B cell (primary cell): ENCODE measurements around the gene C1orf105. TPM values are rescaled to one million over a fixed set of nuclear protein-coding genes. Genes with fewer than 3 reads are reported as not detected.

Experiments used
- ATAC-seq: fragments of 200-7000 bp; cut with Tn5 transposase; one replicate; pipeline ENCODE4 v1.10.0; 2021; ENCODE audit warnings: low read depth, mild to moderate bottlenecking, moderate number of reproducible peaks, moderate library complexity
- CTCF ChIA-PET: fragments of 350-600 bp; sonication (Branson Sonifier 250); formaldehyde crosslinking; loops from one replicate; lab custom pipeline; 2021; ENCODE audit warnings: antibody characterized with exemption, inconsistent platforms; lab: Charles Lee
- POLR2A ChIA-PET: fragments of 350-600 bp; sonication (Branson Sonifier 250); formaldehyde crosslinking; loops from one replicate; lab custom pipeline; 2021; ENCODE audit warnings: antibody characterized with exemption; lab: Charles Lee
- DNase-seq: peaks from one replicate; pipeline ENCODE4 v3.0.0; 2013
- H2AFZ ChIP-seq: 2 replicates; pipeline ENCODE4 v1.6.1; 2012; ENCODE audit warnings: mild to moderate bottlenecking, low read depth, low read length; ENCODE audit not compliant: insufficient read depth, poor library complexity, severe bottlenecking
- H3K27ac ChIP-seq, 2 donors: 1 replicate in 1 of 2; 2 replicates in 1 of 2; pipeline ENCODE4 v1.5.1; 2012 to 2013; ENCODE audit warnings: low read length in 2 of 2, mild to moderate bottlenecking in 2 of 2, moderate library complexity in 1 of 2
- H3K27me3 ChIP-seq, 4 experiments: fragments of 200-600 bp in 1 of 4; sonication (generic) in 1 of 4; replicated peaks in 1 of 4; 1 replicate in 2 of 4; 2 replicates in 2 of 4; pipeline versions ENCODE4 v1.6.1 to v1.7.0; 2013 to 2016; ENCODE audit warnings: low read length in 3 of 4, mild to moderate bottlenecking in 2 of 4, mixed read lengths in 1 of 4, moderate library complexity in 1 of 4; ENCODE audit not compliant: insufficient read depth in 4 of 4, control insufficient read depth in 3 of 4; ENCODE audit errors: control extremely low read depth in 1 of 4
- H3K36me3 ChIP-seq, 2 experiments: replicated peaks in 1 of 2; 1 replicate in 1 of 2; 2 replicates in 1 of 2; pipeline versions ENCODE4 v1.6.1 to v1.7.1; 2013; ENCODE audit warnings: low read length in 1 of 2; ENCODE audit not compliant: insufficient read depth in 2 of 2, control insufficient read depth in 1 of 2; ENCODE audit errors: control extremely low read depth in 1 of 2, extremely low read depth in 1 of 2
- H3K4me1 ChIP-seq, 2 donors: fragments of 200-600 bp in 1 of 2; sonication (generic) in 1 of 2; 1 replicate in 1 of 2; 2 replicates in 1 of 2; pipeline versions ENCODE4 v1.5.1 to v1.6.1; 2013 to 2017; ENCODE audit warnings: low read length in 2 of 2; ENCODE audit not compliant: control insufficient read depth in 2 of 2, insufficient read depth in 2 of 2
- H3K4me2 ChIP-seq: replicated peaks from 2 replicates; pipeline ENCODE3; 2012; ENCODE audit warnings: mild to moderate bottlenecking, low read depth, low read length; ENCODE audit not compliant: poor library complexity, severe bottlenecking
- H3K4me3 ChIP-seq, 5 experiments: fragments of 200-600 bp in 1 of 5; sonication (generic) in 1 of 5; 1 replicate in 3 of 5; 2 replicates in 2 of 5; pipeline versions ENCODE4 v1.5.1 to v1.7.0; 2011 to 2016; ENCODE audit warnings: low read length in 4 of 5, mild to moderate bottlenecking in 4 of 5, low read depth in 2 of 5, control low read depth in 1 of 5, moderate library complexity in 1 of 5; ENCODE audit not compliant: insufficient read depth in 1 of 5; ENCODE audit errors: control extremely low read depth in 1 of 5, extremely low read depth in 1 of 5
- H3K79me2 ChIP-seq: fragments of 200-600 bp; sonication (generic); one replicate; pipeline ENCODE4 v1.6.0; 2016; ENCODE audit warnings: low read length; ENCODE audit not compliant: control insufficient read depth, insufficient read depth
- H3K9ac ChIP-seq: fragments of 200-600 bp; sonication (generic); 2 replicates; pipeline ENCODE4 v1.6.1; 2017; ENCODE audit warnings: mild to moderate bottlenecking, low read length, moderate library complexity
- H3K9me3 ChIP-seq, 3 donors: one replicate each; pipeline versions ENCODE4 v1.6.1 to v1.7.1; 2013; ENCODE audit warnings: low read length in 2 of 3; ENCODE audit not compliant: control insufficient read depth in 2 of 3, insufficient read depth in 1 of 3; ENCODE audit errors: control extremely low read depth in 1 of 3
- H4K20me1 ChIP-seq: 2 replicates; pipeline ENCODE4 v1.6.0; 2012; ENCODE audit warnings: mild to moderate bottlenecking, low read length; ENCODE audit not compliant: insufficient read depth, control insufficient read depth, poor library complexity, severe bottlenecking
- H3K27ac Mint-ChIP-seq: one replicate; pipeline ENCODE4 v1.8.0; 2021; ENCODE audit warnings: mixed read lengths
- H3K27me3 Mint-ChIP-seq: one replicate; pipeline ENCODE4 v1.8.0; 2021; ENCODE audit warnings: mixed read lengths
- H3K4me1 Mint-ChIP-seq: one replicate; pipeline ENCODE4 v1.8.0; 2021; ENCODE audit warnings: mixed read lengths
- H3K4me3 Mint-ChIP-seq: one replicate; pipeline ENCODE4 v1.8.0; 2021; ENCODE audit warnings: mixed read lengths
- H3K9me3 Mint-ChIP-seq: one replicate; pipeline ENCODE4 v1.8.0; 2022; ENCODE audit warnings: mixed read lengths; ENCODE audit not compliant: insufficient read depth
- EZH2 ChIP-seq: IDR thresholded peaks from 2 replicates; pipeline ENCODE4 v1.6.1; 2012; ENCODE audit warnings: borderline replicate concordance, low read depth, mild to moderate bottlenecking, moderate library complexity, low read length; ENCODE audit not compliant: insufficient read depth, poor library complexity, severe bottlenecking
- WGBS: methylation state at CpG from one replicate; pipeline ENCODE4 v1.1.5; 2013; ENCODE audit warnings: missing lambda C conversion rate; ENCODE audit not compliant: insufficient coverage; 5-methylcytosine and 5-hydroxymethylcytosine counted together
- intact Hi-C: fragments of 100-400 bp; cut with micrococcal nuclease; formaldehyde crosslinking; loops from one replicate; pipeline ENCODE4 v1.10.0; 2022
- polyA plus RNA-seq: library from polyadenylated mRNA; depleted of rRNA; stranded (reverse); fragments of >200 nt; gene quantifications from 2 replicates; pipeline ENCODE4 v1.2.3, GENCODE V29; 2012
- total RNA-seq, 2 donors: library from RNA; stranded (reverse); fragments of 120-200 nt in 1 of 2; gene quantifications; 1 replicate in 1 of 2; 2 replicates in 1 of 2; pipeline versions ENCODE4 v1.2.3 to v1.2.4, GENCODE V29; 2013 to 2022
- TF ChIP-seq, protein P1 (sequence below): fragments of 200-600 bp; IDR thresholded peaks from one replicate; pipeline ENCODE4 v1.8.0; 2022; ENCODE audit warnings: antibody characterized with exemption, mild to moderate bottlenecking

The C1orf105 gene
- total and polyA plus RNA-seq, 2 donors (not counting 1 experiment from before 2014, with no cell fraction given), result not detected

DNA sequence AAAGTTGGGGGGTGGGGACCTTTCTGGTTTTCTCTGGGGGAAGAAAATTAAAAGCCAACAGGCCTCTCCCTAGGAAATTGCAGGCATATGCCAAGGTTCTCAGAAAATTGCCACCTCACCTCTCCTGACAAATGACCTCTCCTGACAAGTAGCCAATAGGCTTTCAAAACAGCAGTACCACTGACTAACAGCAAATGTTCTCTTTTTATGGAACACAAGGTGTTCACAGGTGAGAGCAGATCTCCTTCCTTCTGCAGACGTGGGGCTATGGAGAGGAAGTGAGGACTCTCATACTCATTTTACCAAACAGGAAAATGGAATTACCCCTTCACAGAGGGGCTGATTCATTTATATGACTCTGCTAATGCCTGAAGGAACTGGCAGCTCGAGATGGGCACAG, 79.7 kb downstream of the C1orf105 start:
- ChIA-PET CTCF (interaction anchor here (1.1 kb wide), 1 partner anchor 11 kb away, joined by 4 read pairs; no protein-coding TSS in a partner anchor), POLR2A (no interaction called here)
- H4K20me1 ChIP-seq, result no peaks in the 10 kb centered on the region
- H3K4me3 ChIP-seq, result no peak overlapping the region
- H3K9ac ChIP-seq, result no peak overlapping the region
- H3K4me2 ChIP-seq, result no peak overlapping the region
- H3K4me1 ChIP-seq, result no peaks in the 10 kb centered on the region
- no peak overlapping the region for H2AFZ ChIP-seq
- Mint-ChIP-seq H3K27ac (no peak overlapping the region), H3K9me3 (no peaks in the 10 kb centered on the region), H3K4me3 (no peak overlapping the region), H3K4me1 (no peaks in the 10 kb centered on the region), H3K27me3 (peaks cover 15% of the 10 kb centered on the region)
- no peak for DNase-seq
- H3K79me2 ChIP-seq, result no peaks in the 10 kb centered on the region
- no peaks in the 10 kb centered on the region for H3K36me3 ChIP-seq
- H3K27ac ChIP-seq, result no peak overlapping the region
- H3K9me3 ChIP-seq, result no peaks in the 10 kb centered on the region
- intact Hi-C loops, result no loop called here
- 64% methylated on average over 1 of the region's 2 CpGs for WGBS
- no peak for ATAC-seq
- TF ChIP-seq EZH2, result no peak
- TF ChIP-seq, protein P1, sequence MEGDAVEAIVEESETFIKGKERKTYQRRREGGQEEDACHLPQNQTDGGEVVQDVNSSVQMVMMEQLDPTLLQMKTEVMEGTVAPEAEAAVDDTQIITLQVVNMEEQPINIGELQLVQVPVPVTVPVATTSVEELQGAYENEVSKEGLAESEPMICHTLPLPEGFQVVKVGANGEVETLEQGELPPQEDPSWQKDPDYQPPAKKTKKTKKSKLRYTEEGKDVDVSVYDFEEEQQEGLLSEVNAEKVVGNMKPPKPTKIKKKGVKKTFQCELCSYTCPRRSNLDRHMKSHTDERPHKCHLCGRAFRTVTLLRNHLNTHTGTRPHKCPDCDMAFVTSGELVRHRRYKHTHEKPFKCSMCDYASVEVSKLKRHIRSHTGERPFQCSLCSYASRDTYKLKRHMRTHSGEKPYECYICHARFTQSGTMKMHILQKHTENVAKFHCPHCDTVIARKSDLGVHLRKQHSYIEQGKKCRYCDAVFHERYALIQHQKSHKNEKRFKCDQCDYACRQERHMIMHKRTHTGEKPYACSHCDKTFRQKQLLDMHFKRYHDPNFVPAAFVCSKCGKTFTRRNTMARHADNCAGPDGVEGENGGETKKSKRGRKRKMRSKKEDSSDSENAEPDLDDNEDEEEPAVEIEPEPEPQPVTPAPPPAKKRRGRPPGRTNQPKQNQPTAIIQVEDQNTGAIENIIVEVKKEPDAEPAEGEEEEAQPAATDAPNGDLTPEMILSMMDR, result no peak
- no peaks in the 10 kb centered on the region for H3K27me3 ChIP-seq

DNA sequence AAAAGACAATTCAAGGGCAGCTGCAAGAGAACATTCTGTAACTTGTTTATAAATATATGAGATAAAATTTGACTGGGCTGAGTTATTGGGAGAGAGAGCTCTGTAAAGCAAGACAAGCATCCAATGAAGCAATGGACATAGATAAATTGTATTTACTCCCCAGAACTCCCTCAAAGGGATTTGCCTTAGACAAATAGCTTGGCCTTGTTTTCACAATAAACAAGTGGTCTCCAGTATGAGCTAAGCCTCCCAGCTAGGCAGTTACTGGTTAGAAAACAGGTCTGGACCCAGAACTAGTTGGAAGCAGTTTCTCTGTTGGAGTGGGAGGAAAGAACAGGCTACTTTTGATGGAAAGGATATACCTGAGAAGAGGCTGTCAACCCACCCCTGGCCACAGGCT, 87.3 kb downstream of the C1orf105 start:
- peaks cover 0 to 2% (median 0%) of the 10 kb centered on the region in 4 experiments for H3K27me3 ChIP-seq
- ATAC-seq, result no peak
- Mint-ChIP-seq H3K4me3 (no peak overlapping the region), H3K9me3 (no peaks in the 10 kb centered on the region), H3K4me1 (no peaks in the 10 kb centered on the region), H3K27me3 (peaks cover 18% of the 10 kb centered on the region), H3K27ac (no peak overlapping the region)
- H4K20me1 ChIP-seq, result no peaks in the 10 kb centered on the region
- no peak overlapping the region for H3K9ac ChIP-seq
- H3K27ac ChIP-seq, result no peak overlapping the region
- no peak overlapping the region for H3K4me3 ChIP-seq
- ChIA-PET CTCF (no interaction called here), POLR2A (no interaction called here)
- no peak for DNase-seq
- no peaks in the 10 kb centered on the region for H3K79me2 ChIP-seq
- intact Hi-C loops, result no loop called here
- H3K9me3 ChIP-seq, result no peaks in the 10 kb centered on the region
- TF ChIP-seq EZH2, result no peak
- TF ChIP-seq, protein P1, result no peak
- H3K36me3 ChIP-seq, result no peaks in the 10 kb centered on the region
- no peaks in the 10 kb centered on the region for H3K4me1 ChIP-seq
- no peak overlapping the region for H3K4me2 ChIP-seq
- no peak overlapping the region for H2AFZ ChIP-seq
